WTC11 (cell line): ENCODE results near the gene CFAP92. TPM values are rescaled to one million over a fixed set of nuclear protein-coding genes. Genes with fewer than 3 reads are reported as not detected.

Experiments
- ATAC-seq: fragments of 200-7000 bp; cut with Tn5 transposase; 2 replicates; pipeline ENCODE4 v1.10.0; 2021; ENCODE audit warnings: mild to moderate bottlenecking, moderate library complexity
- CTCF ChIA-PET: fragments of 300-600 bp; sonication (Branson Sonifier 250); formaldehyde crosslinking; loops from one replicate; lab custom pipeline; 2021; ENCODE audit warnings: antibody characterized with exemption; lab: Charles Lee
- POLR2A ChIA-PET: fragments of 350-600 bp; sonication (Branson Sonifier 250); formaldehyde crosslinking; loops from one replicate; lab custom pipeline; 2021; ENCODE audit warnings: antibody characterized with exemption; lab: Charles Lee
- DNase-seq: peaks from one replicate; pipeline ENCODE4 v3.0.0; 2021; ENCODE audit warnings: low spot score
- H3K27ac Mint-ChIP-seq: 2 replicates; pipeline ENCODE4 v1.8.0; 2021; ENCODE audit warnings: mixed read lengths
- H3K27me3 Mint-ChIP-seq: 2 replicates; pipeline ENCODE4 v1.8.0; 2021; ENCODE audit warnings: low read depth, mild to moderate bottlenecking, moderate library complexity, mixed read lengths
- H3K36me3 Mint-ChIP-seq: 2 replicates; pipeline ENCODE4 v1.8.0; 2021; ENCODE audit warnings: mixed read lengths
- H3K4me1 Mint-ChIP-seq: 2 replicates; pipeline ENCODE4 v1.8.0; 2022; ENCODE audit warnings: mixed read lengths
- H3K4me3 Mint-ChIP-seq: 2 replicates; pipeline ENCODE4 v1.8.0; 2021; ENCODE audit warnings: mild to moderate bottlenecking, moderate library complexity, mixed read lengths
- H3K9me3 Mint-ChIP-seq: 2 replicates; pipeline ENCODE4 v1.8.0; 2021; ENCODE audit warnings: mixed read lengths
- GABPB1 ChIP-seq: sonication (generic); formaldehyde crosslinking; IDR thresholded peaks from 2 replicates; pipeline ENCODE4 v1.8.1; 2023; ENCODE audit warnings: mild to moderate bottlenecking, missing genetic modification reagents
- HMGXB4 ChIP-seq: sonication (generic); formaldehyde crosslinking; IDR thresholded peaks from 2 replicates; pipeline ENCODE4 v1.8.1; 2023; ENCODE audit warnings: mild to moderate bottlenecking, moderate library complexity, missing genetic modification reagents
- KAT7 ChIP-seq: sonication (generic); formaldehyde crosslinking; IDR thresholded peaks from 2 replicates; pipeline ENCODE4 v1.8.1; 2023; ENCODE audit warnings: missing genetic modification reagents, mild to moderate bottlenecking, borderline replicate concordance
- MLX ChIP-seq: sonication (generic); formaldehyde crosslinking; IDR thresholded peaks from 2 replicates; pipeline ENCODE4 v1.8.1; 2023; ENCODE audit warnings: mild to moderate bottlenecking, missing genetic modification reagents, moderate library complexity
- MXD4 ChIP-seq: fragments of 250-450 bp; sonication (Bioruptor Pico); IDR thresholded peaks from 2 replicates; pipeline ENCODE4 v1.8.0; 2021; ENCODE audit warnings: mild to moderate bottlenecking, moderate library complexity, borderline replicate concordance
- NFYB ChIP-seq: sonication (generic); formaldehyde crosslinking; conservative IDR thresholded peaks from 2 replicates; pipeline ENCODE4 v1.8.0; 2022; ENCODE audit warnings: low read depth, missing genetic modification reagents
- NR3C1 ChIP-seq: sonication (generic); formaldehyde crosslinking; conservative IDR thresholded peaks from 2 replicates; pipeline ENCODE4 v1.8.1; 2023; ENCODE audit warnings: low read depth, mild to moderate bottlenecking, missing genetic modification reagents
- OVOL2 ChIP-seq: fragments of 250-450 bp; sonication (Bioruptor Pico); IDR thresholded peaks from 2 replicates; pipeline ENCODE4 v1.9.0; 2021; ENCODE audit warnings: mild to moderate bottlenecking, borderline replicate concordance
- PRDM15 ChIP-seq: sonication (generic); formaldehyde crosslinking; IDR thresholded peaks from 2 replicates; pipeline ENCODE4 v1.8.0; 2022; ENCODE audit warnings: missing genetic modification reagents
- PREB ChIP-seq: sonication (generic); formaldehyde crosslinking; IDR thresholded peaks from 2 replicates; pipeline ENCODE4 v1.8.1; 2022; ENCODE audit warnings: mild to moderate bottlenecking, missing genetic modification reagents, moderate library complexity, borderline replicate concordance
- SMAD3 ChIP-seq: sonication (generic); formaldehyde crosslinking; IDR thresholded peaks from 2 replicates; pipeline ENCODE4 v1.8.0; 2022; ENCODE audit warnings: missing genetic modification reagents, mild to moderate bottlenecking, borderline replicate concordance
- SMAD4 ChIP-seq: sonication (generic); formaldehyde crosslinking; IDR thresholded peaks from 2 replicates; pipeline ENCODE4 v1.8.0; 2022; ENCODE audit warnings: mild to moderate bottlenecking, missing genetic modification reagents
- TEAD4 ChIP-seq: sonication (generic); formaldehyde crosslinking; IDR thresholded peaks from 2 replicates; pipeline ENCODE4 v1.8.0; 2022; ENCODE audit warnings: mild to moderate bottlenecking, missing genetic modification reagents
- USF1 ChIP-seq: sonication (generic); formaldehyde crosslinking; IDR thresholded peaks from 2 replicates; pipeline ENCODE4 v1.8.0; 2022; ENCODE audit warnings: mild to moderate bottlenecking, missing genetic modification reagents
- ZMAT4 ChIP-seq: fragments of 250-450 bp; sonication (Bioruptor Pico); IDR thresholded peaks from 2 replicates; pipeline ENCODE4 v1.9.0; 2021; ENCODE audit warnings: mild to moderate bottlenecking
- ZNF121 ChIP-seq: sonication (generic); formaldehyde crosslinking; IDR thresholded peaks from 2 replicates; pipeline ENCODE4 v1.8.0; 2023; ENCODE audit warnings: missing genetic modification reagents
- ZNF416 ChIP-seq: fragments of 250-450 bp; sonication (Bioruptor Pico); IDR thresholded peaks from 2 replicates; pipeline ENCODE4 v1.9.0; 2021; ENCODE audit warnings: mild to moderate bottlenecking, inconsistent platforms
- ZNF512 ChIP-seq: sonication (generic); formaldehyde crosslinking; IDR thresholded peaks from 2 replicates; pipeline ENCODE4 v1.8.1; 2022; ENCODE audit warnings: missing genetic modification reagents, borderline replicate concordance
- ZSCAN18 ChIP-seq: fragments of 250-450 bp; sonication (Bioruptor Pico); IDR thresholded peaks from 2 replicates; pipeline ENCODE4 v2.1.2; 2022; ENCODE audit warnings: mild to moderate bottlenecking, moderate library complexity
- total RNA-seq: library from RNA; stranded (reverse); gene quantifications from 3 replicates; pipeline ENCODE4 v1.2.3, GENCODE V29; 2021

The CFAP92 gene
- total RNA-seq, 1 experiment from 2014 or later: 2.9 TPM

GRCh38 chr3:128872744-128873143 is 121.1 kb downstream of the CFAP92 start (continued):
- no peak for TF ChIP-seq HMGXB4 (CRISPR knock-in tag)
- no peak for TF ChIP-seq ZNF416 (CRISPR knock-in tag)
- no peak for TF ChIP-seq OVOL2
- TF ChIP-seq PREB (CRISPR knock-in tag): no peak
- no peak for TF ChIP-seq MXD4
- TF ChIP-seq SMAD3 (CRISPR knock-in tag): no peak
- no peak for TF ChIP-seq SMAD4 (CRISPR knock-in tag)
- no peak for TF ChIP-seq PRDM15 (CRISPR knock-in tag)
- no peak for TF ChIP-seq NR3C1 (CRISPR knock-in tag)
- no peak for TF ChIP-seq USF1 (CRISPR knock-in tag)
- no peak for TF ChIP-seq ZNF121

GRCh38 chr3:128872282-128872681 is 121.6 kb downstream of the CFAP92 start:
- TF ChIP-seq SMAD3 (CRISPR knock-in tag) (no peak), ZSCAN18 (CRISPR knock-in tag) (no peak)
- TF ChIP-seq, all 79 proteins: peak for 0
- H3K4me3 Mint-ChIP-seq: no peak overlapping the region
- H3K4me1 Mint-ChIP-seq: peaks cover 4% of the 10 kb centered on the region
- DNase-seq (no peak), ATAC-seq (no peak)
- peaks cover 11% of the 10 kb centered on the region for H3K27me3 Mint-ChIP-seq
- ChIA-PET POLR2A (interaction anchor here (0.6 kb wide), 1 partner anchor 65 kb away, joined by 4 read pairs; no protein-coding TSS in a partner anchor), CTCF (interaction anchor here (0.8 kb wide), 1 partner anchor 26 kb away, joined by 5 read pairs; no protein-coding TSS in a partner anchor)
- no peaks in the 10 kb centered on the region; the same call in 1 of the 2 replicates for H3K9me3 Mint-ChIP-seq
- no peaks in the 10 kb centered on the region for H3K36me3 Mint-ChIP-seq
- no peak overlapping the region for H3K27ac Mint-ChIP-seq

GRCh38 chr3:128870347-128870746 is 123.5 kb downstream of the CFAP92 start:
- ChIA-PET CTCF (interaction anchor here (1.0 kb wide), 2 partner anchors 25 to 100 kb away, joined by 3 to 4 read pairs; no protein-coding TSS in a partner anchor), POLR2A (no interaction called here)
- Mint-ChIP-seq H3K27me3 (peaks cover 11% of the 10 kb centered on the region), H3K27ac (no peak overlapping the region), H3K9me3 (no peaks in the 10 kb centered on the region; the same call in 1 of the 2 replicates), H3K36me3 (no peaks in the 10 kb centered on the region), H3K4me1 (peaks cover 2% of the 10 kb centered on the region; the same call in 1 of the 2 replicates), H3K4me3 (no peak overlapping the region)
- ATAC-seq (peak; percentile 42), DNase-seq (no peak)
- TF ChIP-seq ZNF512 (CRISPR knock-in tag) (no peak), NFYB (CRISPR knock-in tag) (peak; percentile 33), HMGXB4 (CRISPR knock-in tag) (no peak), MLX (CRISPR knock-in tag) (no peak), ZMAT4 (CRISPR knock-in tag) (no peak), KAT7 (CRISPR knock-in tag) (no peak), MXD4 (no peak), TEAD4 (CRISPR knock-in tag) (no peak), GABPB1 (CRISPR knock-in tag) (no peak)
